HL-60/S4 (cell line): ENCODE data around the gene ZNF778.
"Not testable (repeated sequence)": the region's sequence is repeated elsewhere in the genome, so short reads cannot be mapped to it uniquely, and the experiment has no call there.

ENCODE experiments used
- in situ Hi-C: fragments of 300-500 bp; cut with MboI; formaldehyde crosslinking; loops from 2 replicates; pipeline ENCODE4 v1.14.3; 2022; ENCODE audit warnings: low sequenced_read_pairs

The ZNF778 gene

DNA sequence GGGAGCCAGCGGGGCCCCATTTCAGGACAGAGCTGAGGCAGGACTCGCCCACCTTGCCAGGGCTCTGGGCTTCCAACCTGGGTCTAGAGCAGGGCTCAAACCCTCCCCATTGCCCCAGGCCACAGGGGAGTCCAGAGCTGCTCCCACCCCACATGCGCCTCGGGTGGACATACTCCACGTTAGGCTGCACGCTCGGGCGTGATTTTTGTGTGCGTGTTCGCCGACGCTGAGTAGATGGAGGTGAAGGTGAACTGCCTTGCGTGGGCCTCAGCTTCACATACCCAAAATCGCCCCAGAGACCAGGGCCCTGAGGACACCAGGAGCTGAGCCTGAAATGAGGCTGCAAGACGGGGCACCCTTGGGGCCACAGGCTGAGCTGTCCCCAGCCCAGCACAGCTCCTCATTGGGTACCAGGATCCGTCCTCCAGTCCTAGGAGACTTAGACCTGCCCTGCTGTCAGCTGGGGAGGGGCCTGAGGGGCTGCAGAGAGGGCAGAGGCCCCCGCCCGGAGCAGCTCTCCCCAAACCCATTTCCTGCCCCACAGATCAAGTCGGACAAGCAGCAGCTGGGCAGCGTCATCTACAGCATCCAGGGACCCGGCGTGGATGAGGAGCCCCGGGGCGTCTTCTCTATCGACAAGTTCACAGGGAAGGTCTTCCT is 37.7 kb upstream of the ZNF778 start:
- in situ Hi-C loops, result no loop called here

DNA sequence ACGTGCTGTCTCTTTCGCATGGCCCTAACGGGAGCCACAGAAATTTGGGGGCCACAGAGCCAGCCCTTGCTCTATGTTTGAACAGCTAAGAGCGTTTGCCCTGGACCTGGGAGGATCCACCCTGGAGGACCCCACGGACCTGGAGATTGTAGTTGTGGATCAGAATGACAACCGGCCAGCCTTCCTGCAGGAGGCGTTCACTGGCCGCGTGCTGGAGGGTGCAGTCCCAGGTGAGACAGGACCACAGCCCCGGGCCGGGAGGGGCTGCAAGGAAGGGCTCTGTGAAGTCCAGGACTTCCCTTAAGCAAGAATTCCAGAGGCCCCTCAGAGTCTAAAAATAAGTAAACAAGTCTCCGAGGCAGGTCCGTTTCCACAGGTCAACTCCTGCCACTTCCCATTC is 34.0 kb upstream of the ZNF778 start:
- in situ Hi-C loops, result no loop called here

- in situ Hi-C loops, result no loop called here
Measured at GRCh38 chr16:89183975-89184676, 33.4 kb upstream of the ZNF778 start.

- in situ Hi-C loops, result no loop called here
Measured at GRCh38 chr16:89184677-89184932, 32.9 kb upstream of the ZNF778 start.

GRCh38 chr16:89184933-89185794 is 32.3 kb upstream of the ZNF778 start:
- in situ Hi-C loops, result no loop called here

DNA sequence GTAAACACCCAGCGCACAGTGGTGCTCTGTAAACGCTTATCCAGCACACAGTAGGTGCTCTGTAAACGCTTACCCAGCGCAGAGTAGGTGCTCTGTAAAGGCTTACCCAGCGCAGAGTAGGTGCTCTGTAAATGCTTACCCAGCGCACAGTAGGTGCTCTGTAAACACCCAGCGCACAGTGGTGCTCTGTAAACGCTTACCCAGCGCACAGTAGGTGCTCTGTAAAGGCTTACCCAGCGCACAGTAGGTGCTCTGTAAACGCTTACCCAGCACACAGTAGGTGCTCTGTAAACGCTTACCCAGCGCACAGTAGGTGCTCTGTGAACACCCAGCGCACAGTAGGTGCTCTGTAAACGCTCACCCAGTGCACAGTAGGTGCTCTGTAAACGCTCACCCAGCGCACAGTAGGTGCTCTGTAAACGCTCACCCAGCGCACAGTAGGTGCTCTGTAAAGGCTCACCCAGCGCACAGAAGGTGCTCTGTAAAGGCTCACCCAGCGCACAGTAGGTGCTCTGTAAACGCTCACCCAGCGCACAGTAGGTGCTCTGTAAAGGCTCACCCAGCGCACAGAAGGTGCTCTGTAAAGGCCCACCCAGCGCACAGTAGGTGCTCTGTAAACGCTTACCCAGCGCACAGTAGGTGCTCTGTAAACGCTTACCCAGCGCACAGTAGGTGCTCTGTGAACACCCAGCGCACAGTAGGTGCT is 31.5 kb upstream of the ZNF778 start:
- in situ Hi-C loops, result not testable (repeated sequence)

DNA sequence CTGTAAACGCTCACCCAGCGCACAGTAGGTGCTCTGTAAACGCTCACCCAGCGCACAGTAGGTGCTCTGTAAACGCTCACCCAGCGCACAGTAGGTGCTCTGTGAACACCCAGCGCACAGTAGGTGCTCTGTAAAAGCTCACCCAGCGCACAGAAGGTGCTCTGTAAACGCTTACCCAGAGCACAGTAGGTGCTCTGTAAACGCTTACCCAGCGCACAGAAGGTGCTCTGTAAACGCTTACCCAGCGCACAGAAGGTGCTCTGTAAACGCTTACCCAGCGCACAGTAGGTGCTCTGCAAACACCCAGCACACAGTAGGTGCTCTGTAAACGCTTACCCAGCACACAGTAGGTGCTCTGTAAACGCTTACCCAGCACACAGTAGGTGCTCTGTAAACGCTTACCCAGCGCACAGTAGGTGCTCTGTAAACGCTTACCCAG is 30.9 kb upstream of the ZNF778 start:
- in situ Hi-C loops, result not testable (repeated sequence)

DNA sequence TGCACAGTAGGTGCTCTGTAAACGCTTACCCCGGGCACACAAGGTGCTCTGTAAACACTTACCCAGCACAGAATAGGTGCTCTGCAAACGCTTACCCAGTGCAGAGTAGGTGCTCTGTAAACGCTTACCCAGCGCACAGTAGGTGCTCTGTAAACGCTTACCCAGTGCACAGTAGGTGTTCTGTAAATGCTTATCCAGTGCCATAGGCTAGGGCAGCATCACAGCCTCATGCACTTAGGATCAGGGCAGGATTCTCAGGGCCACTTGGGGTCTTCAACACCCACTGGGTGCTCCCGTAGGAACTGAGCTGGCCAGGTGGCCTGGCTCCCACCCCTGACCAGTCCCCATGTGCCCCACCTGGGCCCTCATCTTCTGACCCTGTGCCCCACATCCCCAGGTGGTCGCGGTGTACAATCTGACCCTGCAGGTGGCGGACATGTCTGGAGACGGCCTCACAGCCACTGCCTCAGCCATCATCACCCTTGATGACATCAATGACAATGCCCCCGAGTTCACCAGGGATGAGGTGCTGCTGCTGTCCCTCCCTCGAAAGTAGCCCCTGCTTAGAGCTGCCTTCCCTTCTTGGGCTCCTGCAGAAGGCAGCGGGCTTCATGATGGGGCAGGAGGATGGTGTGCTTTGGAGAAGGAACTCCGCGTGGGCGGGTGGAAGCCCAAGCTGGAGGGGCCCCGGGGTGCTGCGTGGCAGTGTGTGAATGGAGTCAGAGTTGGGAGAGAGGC is 30.3 kb upstream of the ZNF778 start:
- in situ Hi-C loops, result no loop called here

GRCh38 chr16:89187770-89188392 is 29.6 kb upstream of the ZNF778 start:
- in situ Hi-C loops, result no loop called here

DNA sequence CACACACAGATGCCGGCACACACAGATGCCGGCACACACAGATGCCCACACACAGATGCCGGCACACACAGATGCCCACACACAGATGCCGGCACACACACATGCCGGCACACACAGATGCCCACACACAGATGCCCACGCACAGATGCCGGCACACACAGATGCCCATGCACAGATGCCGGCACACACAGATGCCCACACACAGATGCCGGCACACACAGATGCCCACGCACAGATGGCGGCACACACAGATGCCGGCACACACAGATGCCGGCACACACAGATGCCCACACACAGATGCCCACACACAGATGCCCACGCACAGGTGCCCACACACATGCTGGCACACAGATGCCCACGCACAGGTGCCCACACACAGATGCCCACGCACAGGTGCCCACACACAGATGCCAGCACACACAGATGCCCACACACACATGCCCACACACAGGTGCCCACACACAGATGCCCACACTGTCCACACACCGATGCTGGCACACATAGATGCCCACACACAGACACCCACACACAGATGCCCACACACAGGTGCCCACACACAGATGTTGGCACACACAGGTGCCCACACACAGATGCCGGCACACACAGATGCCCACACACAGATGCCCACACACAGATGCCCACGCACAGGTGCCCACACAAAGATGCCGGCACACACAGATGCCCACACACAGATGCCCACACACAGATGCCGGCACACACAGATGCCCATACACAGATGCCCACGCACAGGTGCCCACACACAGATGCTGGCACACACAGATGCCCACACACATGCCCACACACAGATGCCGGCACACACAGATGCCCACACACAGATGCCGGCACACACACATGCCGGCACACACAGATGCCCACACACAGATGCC is 28.8 kb upstream of the ZNF778 start:
- in situ Hi-C loops, result not testable (repeated sequence)

- in situ Hi-C loops, result no loop called here
Measured at GRCh38 chr16:89189358-89190025, 28.0 kb upstream of the ZNF778 start.

- in situ Hi-C loops, result no loop called here
Measured at GRCh38 chr16:89190150-89190958, 27.1 kb upstream of the ZNF778 start.

- in situ Hi-C loops, result no loop called here
Measured at GRCh38 chr16:89191033-89191900, 26.2 kb upstream of the ZNF778 start.

DNA sequence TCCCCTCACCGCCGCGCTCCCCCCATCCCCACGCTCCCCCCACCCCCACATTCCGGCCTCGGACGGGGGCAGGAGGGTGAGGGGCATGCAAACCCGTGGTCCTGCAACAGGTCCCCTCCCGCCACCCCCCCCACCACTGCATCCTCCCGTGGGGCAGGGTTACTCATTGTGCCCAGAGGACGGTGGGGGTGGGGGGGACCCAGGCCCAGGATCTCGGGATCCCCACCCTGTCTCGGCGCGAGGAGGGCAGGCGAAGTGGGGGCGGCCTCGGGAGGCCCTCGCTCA is 25.7 kb upstream of the ZNF778 start:
- in situ Hi-C loops, result no loop called here

GRCh38 chr16:89192186-89192955 is 25.1 kb upstream of the ZNF778 start:
- in situ Hi-C loops, result not testable (repeated sequence)

GRCh38 chr16:89192956-89193575 is 24.4 kb upstream of the ZNF778 start:
- in situ Hi-C loops, result no loop called here
